ENCODE data around the gene PROM2.

DNA sequence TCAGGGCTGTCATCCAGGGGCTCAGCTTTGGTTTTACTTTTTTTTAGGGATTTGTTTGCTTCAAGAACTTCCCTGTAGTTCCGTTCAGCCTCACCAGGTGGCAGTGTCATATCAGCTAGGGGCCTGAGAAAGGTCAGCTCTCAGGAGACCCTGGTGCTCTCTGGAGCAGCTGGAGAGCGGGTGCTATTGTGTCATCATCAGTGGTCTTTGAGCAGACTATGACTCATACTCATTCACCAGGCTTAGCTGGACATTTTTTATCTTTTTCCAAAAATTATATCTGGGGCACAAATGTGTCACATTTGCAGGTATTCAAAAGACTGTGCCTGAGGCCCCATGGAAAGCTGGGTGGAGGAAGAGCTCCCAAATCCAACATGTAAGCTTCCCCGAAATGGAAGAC, 42.5 kb upstream of the PROM2 start:
- TF ChIP-seq, protein P1, sequence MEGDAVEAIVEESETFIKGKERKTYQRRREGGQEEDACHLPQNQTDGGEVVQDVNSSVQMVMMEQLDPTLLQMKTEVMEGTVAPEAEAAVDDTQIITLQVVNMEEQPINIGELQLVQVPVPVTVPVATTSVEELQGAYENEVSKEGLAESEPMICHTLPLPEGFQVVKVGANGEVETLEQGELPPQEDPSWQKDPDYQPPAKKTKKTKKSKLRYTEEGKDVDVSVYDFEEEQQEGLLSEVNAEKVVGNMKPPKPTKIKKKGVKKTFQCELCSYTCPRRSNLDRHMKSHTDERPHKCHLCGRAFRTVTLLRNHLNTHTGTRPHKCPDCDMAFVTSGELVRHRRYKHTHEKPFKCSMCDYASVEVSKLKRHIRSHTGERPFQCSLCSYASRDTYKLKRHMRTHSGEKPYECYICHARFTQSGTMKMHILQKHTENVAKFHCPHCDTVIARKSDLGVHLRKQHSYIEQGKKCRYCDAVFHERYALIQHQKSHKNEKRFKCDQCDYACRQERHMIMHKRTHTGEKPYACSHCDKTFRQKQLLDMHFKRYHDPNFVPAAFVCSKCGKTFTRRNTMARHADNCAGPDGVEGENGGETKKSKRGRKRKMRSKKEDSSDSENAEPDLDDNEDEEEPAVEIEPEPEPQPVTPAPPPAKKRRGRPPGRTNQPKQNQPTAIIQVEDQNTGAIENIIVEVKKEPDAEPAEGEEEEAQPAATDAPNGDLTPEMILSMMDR (IDR thresholded peaks at IDR 0.05 in 2 of 3, conservative IDR thresholded peaks at IDR 0.05 in 1 of 3; ENCODE audit: control insufficient read depth in 2 of 3, extremely low read depth in 1 of 3, insufficient read depth in 1 of 3, low read depth in 3 of 3, low read length in 3 of 3) = peak; percentile 61 to 74 (median 67)
- TF ChIP-seq REST (IDR thresholded peaks at IDR 0.05; ENCODE audit: low read depth, low read length) (no peak), EP300 (IDR thresholded peaks at IDR 0.05; ENCODE audit: borderline replicate concordance in 1 of 2, control insufficient read depth in 1 of 2, low read depth in 2 of 2, low read length in 2 of 2) (no peak), JUND (IDR thresholded peaks at IDR 0.05; ENCODE audit: low read depth, low read length) (no peak), SPI1 (IDR thresholded peaks at IDR 0.05; ENCODE audit: borderline replicate concordance, insufficient read depth, low read depth, low read length) (no peak)
